ENCODE data around the gene TRAPPC4.

DNA sequence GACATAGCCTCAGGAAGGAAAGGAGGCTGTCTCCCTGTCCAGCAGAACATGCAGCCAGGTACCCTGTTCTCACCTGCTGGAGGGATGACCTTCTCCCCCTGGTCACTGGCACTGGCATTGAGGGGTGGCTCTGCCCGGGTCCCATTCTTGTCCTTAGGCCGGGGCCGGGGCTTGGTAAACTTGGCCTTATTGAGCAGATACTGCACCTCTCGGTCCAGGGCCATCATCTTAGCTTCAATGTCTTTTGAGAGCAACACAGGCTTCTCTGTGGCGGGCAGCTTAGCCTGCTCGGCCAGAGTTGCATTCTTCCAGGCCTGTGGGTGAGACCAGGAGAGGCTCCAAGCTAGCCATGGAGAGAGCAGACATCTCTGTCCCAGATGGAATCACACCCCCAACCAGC is 27.9 kb downstream of the TRAPPC4 start:
- TF ChIP-seq SIN3A (IDR thresholded peaks at IDR 0.05; ENCODE audit: borderline replicate concordance, insufficient read depth, low read length), result no peak
- no peak for TF ChIP-seq POLR2AphosphoS5 (IDR thresholded peaks at IDR 0.05; ENCODE audit: low read depth, low read length)
- TF ChIP-seq, protein P1, sequence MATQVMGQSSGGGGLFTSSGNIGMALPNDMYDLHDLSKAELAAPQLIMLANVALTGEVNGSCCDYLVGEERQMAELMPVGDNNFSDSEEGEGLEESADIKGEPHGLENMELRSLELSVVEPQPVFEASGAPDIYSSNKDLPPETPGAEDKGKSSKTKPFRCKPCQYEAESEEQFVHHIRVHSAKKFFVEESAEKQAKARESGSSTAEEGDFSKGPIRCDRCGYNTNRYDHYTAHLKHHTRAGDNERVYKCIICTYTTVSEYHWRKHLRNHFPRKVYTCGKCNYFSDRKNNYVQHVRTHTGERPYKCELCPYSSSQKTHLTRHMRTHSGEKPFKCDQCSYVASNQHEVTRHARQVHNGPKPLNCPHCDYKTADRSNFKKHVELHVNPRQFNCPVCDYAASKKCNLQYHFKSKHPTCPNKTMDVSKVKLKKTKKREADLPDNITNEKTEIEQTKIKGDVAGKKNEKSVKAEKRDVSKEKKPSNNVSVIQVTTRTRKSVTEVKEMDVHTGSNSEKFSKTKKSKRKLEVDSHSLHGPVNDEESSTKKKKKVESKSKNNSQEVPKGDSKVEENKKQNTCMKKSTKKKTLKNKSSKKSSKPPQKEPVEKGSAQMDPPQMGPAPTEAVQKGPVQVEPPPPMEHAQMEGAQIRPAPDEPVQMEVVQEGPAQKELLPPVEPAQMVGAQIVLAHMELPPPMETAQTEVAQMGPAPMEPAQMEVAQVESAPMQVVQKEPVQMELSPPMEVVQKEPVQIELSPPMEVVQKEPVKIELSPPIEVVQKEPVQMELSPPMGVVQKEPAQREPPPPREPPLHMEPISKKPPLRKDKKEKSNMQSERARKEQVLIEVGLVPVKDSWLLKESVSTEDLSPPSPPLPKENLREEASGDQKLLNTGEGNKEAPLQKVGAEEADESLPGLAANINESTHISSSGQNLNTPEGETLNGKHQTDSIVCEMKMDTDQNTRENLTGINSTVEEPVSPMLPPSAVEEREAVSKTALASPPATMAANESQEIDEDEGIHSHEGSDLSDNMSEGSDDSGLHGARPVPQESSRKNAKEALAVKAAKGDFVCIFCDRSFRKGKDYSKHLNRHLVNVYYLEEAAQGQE (IDR thresholded peaks at IDR 0.05; ENCODE audit: insufficient read depth in 1 of 2, low read depth in 2 of 2, low read length in 2 of 2), result no peak

Measured in PFSK-1 (cell line).